ENCODE measurements around the gene RAMP2.
"Not testable (repeated sequence)": the region's sequence is repeated elsewhere in the genome, so short reads cannot be mapped to it uniquely, and the experiment has no call there.

Gene RAMP2, protein sequence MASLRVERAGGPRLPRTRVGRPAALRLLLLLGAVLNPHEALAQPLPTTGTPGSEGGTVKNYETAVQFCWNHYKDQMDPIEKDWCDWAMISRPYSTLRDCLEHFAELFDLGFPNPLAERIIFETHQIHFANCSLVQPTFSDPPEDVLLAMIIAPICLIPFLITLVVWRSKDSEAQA

DNA sequence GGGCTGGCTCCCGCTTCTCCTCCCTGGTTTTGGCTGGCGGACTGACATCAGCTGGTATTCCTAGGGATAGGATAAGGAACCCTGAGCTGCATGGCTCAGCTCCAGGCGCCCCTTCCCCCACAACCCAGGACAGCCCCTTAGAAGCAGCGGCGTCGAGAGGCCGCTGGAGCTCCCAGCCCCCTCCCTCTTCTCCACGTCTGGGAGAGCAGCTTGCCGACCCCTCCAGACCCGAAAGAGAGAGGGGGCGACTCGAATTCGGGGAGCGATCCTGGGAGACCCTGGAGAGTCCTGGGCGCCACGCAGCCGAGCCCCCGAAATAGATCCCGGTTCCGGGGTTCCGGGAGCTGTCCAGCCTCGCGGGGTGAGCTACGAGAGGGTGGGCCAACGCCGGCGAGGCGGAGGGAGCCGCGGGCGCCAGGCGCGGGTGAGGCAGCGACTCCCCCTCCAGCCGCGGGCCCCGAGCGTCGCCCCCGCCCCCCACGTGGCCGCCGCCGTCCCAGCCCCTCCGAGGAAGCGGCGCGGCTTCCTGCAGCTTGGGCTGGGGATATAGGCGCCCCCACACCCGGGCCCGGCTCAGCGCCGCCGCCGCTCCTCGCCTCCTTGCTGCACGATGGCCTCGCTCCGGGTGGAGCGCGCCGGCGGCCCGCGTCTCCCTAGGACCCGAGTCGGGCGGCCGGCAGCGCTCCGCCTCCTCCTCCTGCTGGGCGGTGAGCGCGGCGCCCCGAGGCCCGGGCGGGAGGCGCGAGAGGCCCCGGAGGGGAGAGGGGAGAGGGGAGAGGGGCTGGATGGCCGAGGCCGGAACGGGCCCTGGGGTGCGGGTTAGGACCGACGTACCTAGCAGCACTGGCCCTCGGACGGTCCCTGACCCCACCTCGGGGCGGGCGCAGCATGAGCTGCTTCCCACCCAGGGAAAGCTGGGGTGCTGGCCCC lies at the start of gene RAMP2:
Gene RAMP2, plus strand, starts transcription at position 576 of the 930 bp plus-strand sequence. Its CDS starts 35 bp downstream, at position 611.
- Mint-ChIP-seq H3K4me1 (ENCODE audit: low read depth) (no peaks in the 10 kb centered on the region), H3K4me3 (peak within 1 kb of the TSS; percentile 28), H3K27me3 (ENCODE audit: low read depth) (peaks cover 62% of the 10 kb centered on the region), H3K9me3 (no peaks in the 10 kb centered on the region), H3K27ac (no peak within 1 kb of the TSS), H3K36me3 (ENCODE audit: low read depth) (no peaks in the 10 kb centered on the region)
- DNase-seq (ENCODE audit: low spot score): no peak

DNA sequence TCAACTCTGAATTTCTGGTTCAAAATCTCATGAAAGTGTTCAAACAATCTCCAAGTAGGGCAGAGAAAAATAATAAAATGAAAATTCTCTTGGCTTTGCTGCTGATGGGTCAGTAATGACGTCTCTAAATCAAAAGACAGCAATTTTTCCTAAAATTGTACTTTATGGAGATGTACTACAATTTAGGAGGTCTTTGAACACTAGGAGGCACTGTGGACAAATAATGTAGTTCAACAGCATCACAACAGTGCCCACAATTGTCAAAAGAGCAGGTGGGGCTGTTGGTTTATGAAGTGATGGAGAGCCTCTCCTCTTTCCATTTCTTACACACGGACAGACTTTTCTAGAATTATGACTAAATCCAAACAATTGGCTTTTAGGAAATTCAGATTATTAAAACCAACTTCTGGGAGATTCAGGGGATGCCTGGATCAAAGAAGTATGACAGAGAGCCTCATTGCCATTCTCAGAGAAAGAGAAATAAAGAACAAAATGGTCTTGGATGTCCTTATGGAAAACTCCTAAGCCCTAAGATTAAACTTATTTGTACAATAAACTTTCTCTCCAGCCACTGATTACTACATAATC lies 39.9 kb upstream of the RAMP2 start:
- Mint-ChIP-seq H3K4me1 (ENCODE audit: low read depth) (no peaks in the 10 kb centered on the region), H3K36me3 (ENCODE audit: low read depth) (peaks cover 46% of the 10 kb centered on the region), H3K27ac (no peak overlapping the region), H3K27me3 (ENCODE audit: low read depth) (no peaks in the 10 kb centered on the region), H3K4me3 (no peak overlapping the region), H3K9me3 (no peaks in the 10 kb centered on the region)
- DNase-seq (ENCODE audit: low spot score): no peak

DNA sequence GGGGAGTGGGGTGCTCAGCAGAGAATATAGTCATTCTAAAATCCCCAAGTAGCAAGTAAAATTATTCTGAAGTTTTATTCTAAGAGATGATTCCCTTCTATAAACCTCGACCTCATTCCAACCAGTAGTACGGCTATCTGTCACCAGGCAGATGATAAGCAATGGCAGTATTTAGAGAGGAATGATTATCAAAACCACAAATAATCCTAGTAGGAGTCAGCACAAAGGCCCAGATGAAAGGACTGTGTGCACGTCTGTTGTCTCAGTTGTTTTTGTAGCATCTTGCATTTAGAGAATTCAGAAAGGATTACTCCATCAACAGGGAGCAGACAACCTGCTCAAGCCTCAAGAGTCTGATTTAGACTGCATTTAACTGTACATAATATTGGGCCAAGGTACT lies 37.4 kb upstream of the RAMP2 start:
- DNase-seq (ENCODE audit: low spot score): no peak
- no peaks in the 10 kb centered on the region for H3K27me3 Mint-ChIP-seq (ENCODE audit: low read depth)
- no peak overlapping the region for H3K4me3 Mint-ChIP-seq
- H3K9me3 Mint-ChIP-seq: no peaks in the 10 kb centered on the region
- peaks cover 30% of the 10 kb centered on the region for H3K36me3 Mint-ChIP-seq (ENCODE audit: low read depth)
- no peaks in the 10 kb centered on the region for H3K4me1 Mint-ChIP-seq (ENCODE audit: low read depth)
- H3K27ac Mint-ChIP-seq: no peak overlapping the region

DNA sequence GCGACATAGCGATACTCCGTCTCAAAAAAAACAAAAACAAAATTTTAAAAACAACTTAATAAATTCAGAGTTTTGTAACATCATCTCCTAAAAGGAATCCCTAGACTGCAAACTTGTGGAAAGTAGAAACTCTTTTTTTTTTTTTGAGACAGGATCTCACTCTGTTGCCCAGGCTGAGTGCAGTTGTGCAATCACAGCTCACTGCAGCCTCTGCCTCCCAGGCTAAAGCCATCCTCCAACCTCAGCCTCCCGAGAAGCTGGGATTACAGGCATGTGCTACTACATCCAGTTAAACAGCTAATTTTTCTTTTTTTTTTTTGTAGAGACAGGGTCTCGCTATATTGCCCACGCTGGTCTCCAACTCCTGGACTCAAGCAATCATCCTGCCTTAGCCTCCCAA lies 35.9 kb upstream of the RAMP2 start:
- no peaks in the 10 kb centered on the region for H3K9me3 Mint-ChIP-seq
- H3K27ac Mint-ChIP-seq: no peak overlapping the region
- peaks cover 28% of the 10 kb centered on the region for H3K36me3 Mint-ChIP-seq (ENCODE audit: low read depth)
- no peaks in the 10 kb centered on the region for H3K4me1 Mint-ChIP-seq (ENCODE audit: low read depth)
- DNase-seq (ENCODE audit: low spot score): no peak
- no peak overlapping the region for H3K4me3 Mint-ChIP-seq
- no peaks in the 10 kb centered on the region for H3K27me3 Mint-ChIP-seq (ENCODE audit: low read depth)

DNA sequence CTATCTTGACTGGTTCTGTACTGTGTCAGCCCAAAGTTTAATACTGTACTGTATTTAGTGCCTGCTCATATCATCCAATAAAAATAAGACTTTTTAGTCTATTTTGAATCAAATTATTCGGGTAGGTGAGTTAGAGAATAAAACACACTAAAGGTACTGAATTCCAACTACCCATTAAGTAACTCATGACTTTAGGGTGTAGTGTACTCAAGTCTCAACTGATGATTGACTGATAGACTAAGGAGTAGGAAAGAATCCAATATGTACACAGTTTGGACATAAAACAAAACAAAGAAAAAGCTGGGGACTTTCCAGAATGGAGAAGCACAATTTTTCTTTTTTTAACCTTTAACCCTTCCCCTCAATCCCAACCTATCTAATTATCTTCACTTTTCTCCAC lies 20.3 kb upstream of the RAMP2 start:
- no peak overlapping the region for H3K4me3 Mint-ChIP-seq
- no peak overlapping the region for H3K27ac Mint-ChIP-seq
- peaks cover 5% of the 10 kb centered on the region for H3K9me3 Mint-ChIP-seq
- peaks cover 2% of the 10 kb centered on the region for H3K36me3 Mint-ChIP-seq (ENCODE audit: low read depth)
- peaks cover 2% of the 10 kb centered on the region for H3K27me3 Mint-ChIP-seq (ENCODE audit: low read depth)
- H3K4me1 Mint-ChIP-seq (ENCODE audit: low read depth): peaks cover 14% of the 10 kb centered on the region
- DNase-seq (ENCODE audit: low spot score): no peak

DNA sequence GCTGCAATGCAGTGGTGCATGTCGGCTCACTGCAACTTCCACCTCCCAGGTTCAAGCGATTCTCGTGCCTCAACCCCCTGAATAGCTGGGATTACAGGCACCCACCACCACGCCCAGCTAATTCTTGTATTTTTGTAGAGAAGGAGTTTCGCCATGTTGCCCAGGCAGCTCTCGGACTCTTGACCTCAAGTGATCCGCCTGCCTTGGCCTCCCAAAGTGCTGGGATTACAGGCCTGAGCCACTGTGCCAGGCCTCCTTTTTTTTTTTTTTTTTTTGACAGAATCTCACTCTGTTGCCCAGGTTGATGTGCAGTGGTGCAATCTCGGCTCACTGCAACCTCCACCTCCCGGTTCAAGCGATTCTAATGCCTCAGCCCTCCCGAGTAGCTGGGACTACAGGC lies 18.1 kb upstream of the RAMP2 start:
- H3K4me3 Mint-ChIP-seq; DNase-seq (ENCODE audit: low spot score); H3K9me3 Mint-ChIP-seq; H3K36me3 Mint-ChIP-seq (ENCODE audit: low read depth); H3K27ac Mint-ChIP-seq: not testable (repeated sequence)
- Mint-ChIP-seq H3K4me1 (ENCODE audit: low read depth) (peaks cover 14% of the 10 kb centered on the region), H3K27me3 (ENCODE audit: low read depth) (peaks cover 16% of the 10 kb centered on the region)

DNA sequence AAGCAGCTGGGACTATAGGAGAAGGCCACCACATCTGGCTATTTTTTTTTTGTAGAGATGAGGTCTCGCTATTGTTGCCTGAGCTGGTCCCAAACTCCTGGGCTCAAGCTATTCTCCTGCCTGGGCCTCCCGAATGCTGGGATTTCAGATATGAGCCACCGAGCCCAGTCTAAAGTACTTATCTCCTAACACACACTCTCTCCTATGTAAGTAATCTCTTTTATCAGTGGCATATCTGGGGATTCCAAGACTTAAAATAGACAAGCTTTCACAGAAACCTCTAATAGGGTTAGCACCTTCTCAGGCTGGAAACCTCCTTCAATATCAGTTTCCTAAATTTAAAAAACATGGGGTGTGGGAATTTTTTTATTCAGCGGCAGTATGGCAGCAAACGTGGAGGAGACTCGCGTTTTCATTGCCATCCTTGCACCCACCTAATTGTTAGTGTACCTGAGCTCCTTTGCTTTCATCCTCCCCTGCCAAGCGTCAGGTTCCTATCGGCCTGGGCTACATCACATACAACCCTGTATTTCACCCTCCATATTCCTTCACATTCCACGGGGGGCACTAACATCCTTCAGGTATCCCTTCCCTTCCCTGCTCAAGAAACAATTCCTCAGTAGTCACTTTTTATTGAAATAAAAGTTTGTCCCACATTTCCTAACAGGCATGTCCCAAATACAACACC lies 17.3 kb upstream of the RAMP2 start:
- H3K4me3 Mint-ChIP-seq: peak overlapping the region; percentile 94
- no peak for DNase-seq (ENCODE audit: low spot score)
- H3K9me3 Mint-ChIP-seq: peaks cover 5% of the 10 kb centered on the region
- peaks cover 14% of the 10 kb centered on the region for H3K4me1 Mint-ChIP-seq (ENCODE audit: low read depth)
- H3K27me3 Mint-ChIP-seq (ENCODE audit: low read depth): peaks cover 19% of the 10 kb centered on the region
- peaks cover 2% of the 10 kb centered on the region for H3K36me3 Mint-ChIP-seq (ENCODE audit: low read depth)
- peak overlapping the region; percentile 93 for H3K27ac Mint-ChIP-seq

DNA sequence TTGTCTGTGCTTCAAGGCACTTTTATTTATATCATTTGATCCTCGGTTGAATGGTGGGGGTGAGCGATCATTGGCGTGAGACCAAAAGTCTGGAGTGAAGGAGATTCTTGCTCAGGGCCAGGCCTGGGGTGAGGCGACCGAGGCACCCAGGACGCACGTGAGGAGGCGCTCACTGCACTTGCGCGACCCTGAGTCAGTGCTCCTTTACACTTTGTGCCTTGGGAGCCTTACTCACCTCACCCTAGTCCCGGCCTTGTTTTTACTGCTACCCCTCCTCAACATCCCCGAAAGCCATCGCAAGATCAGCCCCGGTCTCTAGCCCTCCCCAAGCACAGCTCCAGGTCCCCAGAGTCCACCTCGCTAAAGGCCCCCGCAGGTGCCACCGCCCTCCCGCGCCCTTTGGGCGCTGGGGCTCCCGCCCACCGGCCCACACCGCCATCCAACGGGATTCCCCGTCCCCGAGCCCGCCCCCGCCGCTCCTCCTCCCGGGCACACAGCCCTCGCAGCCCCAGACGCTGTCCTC lies 16.7 kb upstream of the RAMP2 start:
- H3K27ac Mint-ChIP-seq: peak overlapping the region; percentile 93
- peaks cover 25% of the 10 kb centered on the region for H3K27me3 Mint-ChIP-seq (ENCODE audit: low read depth)
- DNase-seq (ENCODE audit: low spot score): peak; percentile 72
- peaks cover 2% of the 10 kb centered on the region for H3K36me3 Mint-ChIP-seq (ENCODE audit: low read depth)
- H3K9me3 Mint-ChIP-seq: peaks cover 5% of the 10 kb centered on the region
- H3K4me1 Mint-ChIP-seq (ENCODE audit: low read depth): peaks cover 14% of the 10 kb centered on the region
- peak overlapping the region; percentile 94 for H3K4me3 Mint-ChIP-seq

DNA sequence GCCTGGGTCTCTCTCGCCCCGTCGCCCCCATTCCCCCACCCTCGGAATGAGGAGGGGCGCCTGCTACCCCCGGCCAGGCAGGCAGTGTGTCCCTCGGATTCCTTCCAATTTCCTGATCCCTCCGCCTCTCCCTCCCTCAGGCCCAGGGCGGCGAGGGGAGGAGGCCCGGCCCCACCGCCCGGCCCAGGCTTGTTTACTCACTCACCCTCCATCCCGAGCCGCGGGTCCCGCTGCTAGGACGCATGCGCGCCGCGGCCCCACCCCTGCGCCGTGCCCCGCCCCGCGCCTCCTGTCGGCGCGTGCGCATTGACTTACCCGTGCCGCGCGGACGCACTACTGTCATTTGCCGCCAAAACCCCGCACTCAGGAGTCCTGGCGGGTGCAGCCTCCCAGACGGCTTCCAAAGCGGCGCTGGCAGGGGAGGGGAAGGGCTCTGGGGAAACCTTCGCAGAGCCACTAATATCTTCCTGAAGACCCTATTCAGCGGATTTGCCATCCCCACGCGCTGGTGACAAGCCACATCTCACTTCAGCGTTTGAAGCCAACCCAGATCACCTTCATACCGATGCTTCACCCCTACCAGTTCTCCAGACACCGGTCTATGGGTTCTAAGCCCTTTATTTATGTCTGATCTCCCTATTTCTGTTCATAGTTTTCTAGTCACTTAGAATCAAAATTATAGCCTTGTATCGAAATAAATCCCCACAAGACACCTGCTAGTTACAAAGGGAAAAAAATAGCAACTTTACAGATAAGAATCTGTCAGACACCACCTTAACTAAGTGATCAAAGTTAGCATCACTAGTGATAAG lies 16.0 kb upstream of the RAMP2 start, which contains the start of gene EZH1:
Gene EZH1, minus strand, starts transcription at position 235 of the 812 bp plus-strand sequence. CDS start 16,099 bp downstream, outside the sequence.
- Mint-ChIP-seq H3K27ac (peak within 1 kb of the TSS; percentile 93), H3K27me3 (ENCODE audit: low read depth) (peaks cover 28% of the 10 kb centered on the region), H3K36me3 (ENCODE audit: low read depth) (peaks cover 2% of the 10 kb centered on the region), H3K9me3 (peaks cover 5% of the 10 kb centered on the region), H3K4me3 (peak within 1 kb of the TSS; percentile 94), H3K4me1 (ENCODE audit: low read depth) (peaks cover 14% of the 10 kb centered on the region)
- peak; percentile 94 for DNase-seq (ENCODE audit: low spot score)

DNA sequence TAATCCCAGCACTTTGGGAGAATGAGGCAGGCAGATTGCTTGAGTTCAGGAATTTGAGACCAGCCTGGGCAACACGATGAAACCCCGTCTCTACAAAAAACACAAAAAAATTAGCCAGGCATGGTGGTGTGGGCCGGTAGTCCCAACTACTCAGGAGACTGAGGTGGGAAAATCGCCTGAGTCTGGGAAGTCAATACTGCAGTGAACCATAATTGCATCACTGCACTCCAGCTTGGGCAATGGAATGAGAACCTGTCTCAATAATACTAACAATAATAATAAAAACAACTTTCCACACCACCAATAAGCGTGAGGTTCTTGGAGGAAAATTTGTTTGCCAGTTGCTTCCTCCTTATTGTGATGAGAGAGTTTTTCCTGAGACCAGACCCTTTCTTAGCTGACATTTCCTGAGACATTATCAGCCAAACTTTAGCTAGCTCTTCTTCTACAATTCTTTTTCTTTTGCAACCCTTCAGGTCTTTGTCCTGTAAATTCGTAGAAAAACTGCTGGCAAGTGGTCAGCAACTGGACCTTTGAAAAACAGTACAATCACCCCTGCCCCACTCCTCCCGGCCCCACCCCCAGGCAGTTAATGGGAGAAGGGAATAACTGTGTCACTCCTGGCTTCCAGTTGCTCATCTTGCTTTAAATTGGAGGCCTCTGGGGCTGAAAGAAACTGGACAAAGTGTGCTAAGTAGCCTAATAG lies 12.7 kb upstream of the RAMP2 start:
- Mint-ChIP-seq H3K27ac (no peak overlapping the region), H3K9me3 (peaks cover 5% of the 10 kb centered on the region)

DNA sequence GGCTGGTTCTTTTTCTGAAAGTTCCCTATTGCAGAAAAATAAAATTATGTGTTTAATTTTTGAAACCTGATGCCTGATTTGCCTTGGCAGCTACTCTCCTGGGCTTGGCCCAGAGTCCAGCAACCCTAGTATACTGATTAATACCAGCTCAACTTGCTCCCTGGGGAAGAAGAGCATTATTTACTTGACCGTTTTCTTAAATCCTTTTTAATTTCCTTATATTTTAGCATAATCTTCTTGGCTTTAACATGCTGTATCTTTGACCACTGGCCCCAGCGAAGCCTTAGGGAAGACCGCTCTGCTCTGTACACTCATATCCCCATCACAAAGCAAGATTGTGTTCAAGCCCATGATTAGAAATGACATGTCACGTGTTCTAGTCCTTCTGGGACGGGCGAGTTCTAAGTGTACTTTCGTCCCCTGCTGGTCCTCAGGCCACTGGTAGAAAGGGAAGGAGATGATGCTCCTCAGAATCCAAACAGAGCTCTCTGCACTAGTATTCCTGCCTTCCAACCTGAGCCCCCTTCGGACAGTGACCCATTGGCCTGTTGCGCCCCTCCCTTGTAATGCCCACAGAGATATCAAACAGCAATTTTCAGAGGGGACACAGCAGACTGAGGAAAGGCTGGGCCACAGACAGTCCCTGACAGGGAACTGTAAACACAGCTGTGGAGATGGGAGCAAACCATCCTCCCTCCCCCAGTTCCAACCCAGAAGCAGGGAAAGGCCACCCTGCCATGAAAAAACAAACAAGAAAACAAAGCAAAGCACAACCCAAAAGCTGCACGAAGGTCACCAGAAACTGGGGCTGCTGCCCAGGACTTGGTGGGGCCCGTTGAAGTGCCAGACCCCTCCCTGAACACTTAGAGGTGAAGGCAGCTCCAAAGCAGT lies 11.9 kb upstream of the RAMP2 start:
- no peak for DNase-seq (ENCODE audit: low spot score)
- H3K36me3 Mint-ChIP-seq (ENCODE audit: low read depth): peaks cover 2% of the 10 kb centered on the region
- H3K27ac Mint-ChIP-seq: no peak overlapping the region
- H3K4me1 Mint-ChIP-seq (ENCODE audit: low read depth): peaks cover 7% of the 10 kb centered on the region
- H3K4me3 Mint-ChIP-seq: no peak overlapping the region
- peaks cover 54% of the 10 kb centered on the region for H3K27me3 Mint-ChIP-seq (ENCODE audit: low read depth)
- peaks cover 5% of the 10 kb centered on the region for H3K9me3 Mint-ChIP-seq

More for the DNA sequence above, 12.7 kb upstream of the RAMP2 start:
- no peak for DNase-seq (ENCODE audit: low spot score)
- Mint-ChIP-seq H3K27me3 (ENCODE audit: low read depth) (peaks cover 49% of the 10 kb centered on the region), H3K4me1 (ENCODE audit: low read depth) (peaks cover 14% of the 10 kb centered on the region), H3K36me3 (ENCODE audit: low read depth) (peaks cover 2% of the 10 kb centered on the region), H3K4me3 (no peak overlapping the region)
